Measurements from ENCODE around the gene MKKS.
A peak's percentile ranks its signal among the peaks of the same experiment; 100 is the strongest.

The MKKS gene

GRCh38 chr20:10476319-10476724 lies 42.3 kb upstream of the MKKS start:
- Histone ChIP-seq H3K4me3 (ENCODE audit: low read depth in 1 of 2, low read length in 1 of 2) (peak overlapping the region; percentile 35 to 55), H3K4me1 (ENCODE audit: control insufficient read depth in 1 of 2, insufficient read depth in 1 of 2, low read depth in 1 of 2, low read length in 1 of 2) (peaks cover 31% of the 10 kb centered on the region in 2 experiments), H3K27ac (peak overlapping the region; percentile 78), H3K9me3 (no peaks in the 10 kb centered on the region), H3K27me3 (no peaks in the 10 kb centered on the region), H3K36me3 (no peaks in the 10 kb centered on the region)
- TF ChIP-seq CTCF (IDR thresholded peaks at IDR 0.05): peak; percentile 35

GRCh38 chr20:10475225-10475624 lies 41.2 kb upstream of the MKKS start:
- H3K36me3 ChIP-seq: no peaks in the 10 kb centered on the region
- H3K27ac ChIP-seq: peak overlapping the region; percentile 78
- no peaks in the 10 kb centered on the region for H3K9me3 ChIP-seq
- H3K4me1 ChIP-seq (ENCODE audit: control insufficient read depth in 1 of 2, insufficient read depth in 1 of 2, low read depth in 1 of 2, low read length in 1 of 2): peaks cover 34% of the 10 kb centered on the region in 2 experiments
- peak overlapping the region in 1 of 2 experiments; percentile 49 for H3K4me3 ChIP-seq (ENCODE audit: low read depth in 1 of 2, low read length in 1 of 2)
- H3K27me3 ChIP-seq: no peaks in the 10 kb centered on the region
- no peak for TF ChIP-seq CTCF (IDR thresholded peaks at IDR 0.05)

- peaks cover 39% of the 10 kb centered on the region in 2 experiments for H3K4me1 ChIP-seq (ENCODE audit: control insufficient read depth in 1 of 2, insufficient read depth in 1 of 2, low read depth in 1 of 2, low read length in 1 of 2)
- H3K36me3 ChIP-seq: no peaks in the 10 kb centered on the region
- no peaks in the 10 kb centered on the region for H3K27me3 ChIP-seq
- H3K9me3 ChIP-seq: no peaks in the 10 kb centered on the region
- peak overlapping the region; percentile 78 for H3K27ac ChIP-seq
- TF ChIP-seq CTCF (IDR thresholded peaks at IDR 0.05): no peak
- peak overlapping the region; percentile 19 to 49 for H3K4me3 ChIP-seq (ENCODE audit: low read depth in 1 of 2, low read length in 1 of 2)
These were observed 40.7 kb upstream of the MKKS start for GRCh38 chr20:10474606-10475184.

- Histone ChIP-seq H3K27me3 (no peaks in the 10 kb centered on the region), H3K4me1 (ENCODE audit: control insufficient read depth in 1 of 2, insufficient read depth in 1 of 2, low read depth in 1 of 2, low read length in 1 of 2) (peaks cover 43 to 51% of the 10 kb centered on the region in 2 experiments), H3K36me3 (no peaks in the 10 kb centered on the region), H3K27ac (no peak overlapping the region), H3K9me3 (no peaks in the 10 kb centered on the region), H3K4me3 (ENCODE audit: low read depth in 1 of 2, low read length in 1 of 2) (no peak overlapping the region)
- TF ChIP-seq CTCF (IDR thresholded peaks at IDR 0.05): no peak
These were observed 38.8 kb upstream of the MKKS start for GRCh38 chr20:10472871-10473270.

- H3K9me3 ChIP-seq: no peaks in the 10 kb centered on the region
- no peak overlapping the region for H3K4me3 ChIP-seq (ENCODE audit: low read depth in 1 of 2, low read length in 1 of 2)
- peak overlapping the region; percentile 59 for H3K27ac ChIP-seq
- peaks cover 28 to 35% of the 10 kb centered on the region in 2 experiments for H3K4me1 ChIP-seq (ENCODE audit: control insufficient read depth in 1 of 2, insufficient read depth in 1 of 2, low read depth in 1 of 2, low read length in 1 of 2)
- no peak for TF ChIP-seq CTCF (IDR thresholded peaks at IDR 0.05)
- H3K27me3 ChIP-seq: no peaks in the 10 kb centered on the region
- no peaks in the 10 kb centered on the region for H3K36me3 ChIP-seq
These were observed 36.3 kb upstream of the MKKS start for GRCh38 chr20:10470276-10470675.
